Hindlimb muscle (tissue), 1 donor: ENCODE data around the gene NINJ2. TPM values are rescaled to one million over a fixed set of nuclear protein-coding genes. Genes with fewer than 3 reads are reported as not detected.
A peak's percentile ranks its signal among the peaks of the same experiment; 100 is the strongest.
"Not testable (repeated sequence)": the region's sequence is repeated elsewhere in the genome, so short reads cannot be mapped to it uniquely, and the experiment has no call there.

Source experiments
- DNase-seq: peaks from one replicate; pipeline ENCODE4 v3.0.0-alpha.2; 2013
- polyA plus RNA-seq: library from polyadenylated mRNA; unstranded; fragments of 120-200 nt; gene quantifications from one replicate; pipeline ENCODE4 v1.2.1, GENCODE V29; 2013; ENCODE audit not compliant: insufficient read length

Gene NINJ2
- polyA plus RNA-seq, 1 donor, result 3.2 TPM

DNA sequence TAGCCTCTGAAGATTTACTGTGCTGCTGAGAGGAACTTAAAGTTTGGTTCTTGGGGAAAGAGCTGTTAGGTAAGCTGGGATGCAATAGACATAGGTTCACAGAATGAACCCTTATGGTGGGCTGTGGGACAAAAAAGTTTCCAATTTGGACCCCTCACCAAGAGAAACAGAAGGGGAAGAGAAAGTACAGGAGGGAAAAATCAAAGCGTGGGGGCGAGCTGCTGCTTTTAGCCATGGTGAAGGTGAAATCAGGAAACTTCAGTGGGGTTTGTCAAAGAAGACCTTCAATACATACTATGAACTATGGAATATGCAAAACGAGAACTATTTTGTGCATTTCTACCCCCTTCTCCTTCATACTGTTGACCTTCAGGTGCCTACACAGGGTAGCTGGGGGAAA lies 10.6 kb upstream of the NINJ2 start:
- no peak for DNase-seq

DNA sequence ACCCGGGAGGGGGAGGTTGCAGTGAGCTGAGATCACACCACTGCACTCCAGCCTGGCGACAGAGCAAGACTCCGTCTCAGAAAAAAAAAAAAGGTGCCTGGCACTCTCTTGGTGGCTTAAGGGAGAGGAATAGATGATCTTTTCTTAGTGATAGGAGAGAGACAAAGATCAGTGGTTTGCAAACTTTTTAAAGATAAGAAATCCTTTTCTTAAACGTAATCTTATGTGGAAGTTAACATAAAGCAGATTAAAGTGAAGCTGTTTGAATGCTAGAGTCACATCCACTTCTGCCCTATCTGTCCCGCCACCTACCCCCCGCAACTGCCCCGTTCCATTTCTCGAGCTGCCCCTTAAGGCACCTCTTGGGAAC lies 6.3 kb upstream of the NINJ2 start:
- no peak for DNase-seq

DNA sequence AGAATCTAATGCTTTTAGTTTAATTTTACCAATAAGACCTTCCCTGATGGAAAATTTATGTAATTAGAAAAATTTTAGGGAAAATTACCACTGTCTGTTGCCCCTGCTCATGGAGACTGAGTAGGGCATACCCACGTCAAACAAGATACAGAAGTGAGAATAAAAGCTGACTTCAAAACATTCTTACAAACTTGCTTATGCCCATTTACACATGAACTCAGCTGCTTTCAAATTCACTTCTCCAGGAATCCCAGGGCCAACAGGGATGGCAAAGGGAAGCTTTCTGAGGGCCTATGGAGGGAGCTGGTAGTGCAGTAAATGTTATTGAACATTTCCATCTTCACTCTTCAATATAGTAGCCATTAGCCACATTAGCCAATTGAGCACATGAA lies 4.8 kb upstream of the NINJ2 start:
- no peak for DNase-seq

DNA sequence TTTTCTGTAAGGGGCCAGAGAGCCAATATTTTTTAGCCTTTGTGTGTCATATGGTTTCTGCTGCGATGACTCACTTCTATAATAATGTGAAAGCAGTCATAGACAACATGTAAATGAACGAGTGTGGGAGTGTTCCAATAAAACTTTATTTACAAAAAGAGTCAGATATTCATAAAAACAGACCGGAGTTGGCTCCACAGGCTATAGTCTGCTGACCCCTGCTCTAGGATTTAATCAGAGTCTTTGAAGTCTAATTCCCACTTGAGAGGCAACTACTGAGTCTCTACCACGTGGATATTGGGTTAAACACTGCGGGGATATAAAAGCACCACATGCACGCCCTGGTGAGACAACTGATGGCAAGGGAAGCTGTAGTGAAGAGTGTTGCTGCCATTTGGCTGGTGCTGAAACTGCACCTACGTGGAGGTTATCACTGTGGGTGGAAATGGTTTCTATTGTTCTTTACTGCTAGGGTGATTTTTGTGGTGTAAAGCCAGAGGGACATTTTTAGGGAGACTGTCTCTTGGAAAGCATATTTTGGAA lies 3.6 kb upstream of the NINJ2 start:
- no peak for DNase-seq

DNA sequence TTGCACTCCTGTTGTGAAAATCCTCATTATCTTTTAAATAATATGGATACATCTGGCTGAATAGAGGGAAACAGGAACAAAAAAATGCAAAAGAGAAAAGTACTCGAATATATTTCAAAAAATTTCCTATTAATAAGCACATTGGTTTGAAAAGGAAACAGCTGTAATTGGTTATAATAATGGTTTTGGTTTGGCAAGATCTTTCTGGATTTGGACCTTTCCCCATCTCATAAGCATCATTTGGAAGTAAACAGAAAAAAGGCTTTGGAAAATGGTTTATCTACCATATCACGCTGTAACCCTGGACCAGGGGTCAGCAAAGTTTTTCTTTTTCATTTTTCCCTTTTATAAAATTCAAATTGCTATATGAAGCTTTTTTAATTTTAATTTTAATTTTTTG lies 2.8 kb upstream of the NINJ2 start:
- no peak for DNase-seq

DNA sequence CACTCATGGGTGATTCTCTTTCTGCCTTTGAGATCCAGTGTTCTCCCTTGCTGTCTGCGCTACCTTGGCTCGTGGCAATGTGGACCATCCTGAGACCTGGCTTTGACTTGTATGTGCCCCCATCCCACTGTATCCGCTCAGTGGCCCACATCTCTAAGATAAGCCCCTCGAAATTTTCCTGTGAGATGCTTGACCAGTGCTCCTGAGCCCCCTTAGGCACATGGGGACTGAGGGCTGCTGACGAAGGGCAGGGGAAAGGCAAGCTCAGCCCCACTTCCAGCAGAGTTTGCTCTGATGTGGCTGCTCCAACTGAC lies 1.5 kb upstream of the NINJ2 start:
- no peak for DNase-seq

DNA sequence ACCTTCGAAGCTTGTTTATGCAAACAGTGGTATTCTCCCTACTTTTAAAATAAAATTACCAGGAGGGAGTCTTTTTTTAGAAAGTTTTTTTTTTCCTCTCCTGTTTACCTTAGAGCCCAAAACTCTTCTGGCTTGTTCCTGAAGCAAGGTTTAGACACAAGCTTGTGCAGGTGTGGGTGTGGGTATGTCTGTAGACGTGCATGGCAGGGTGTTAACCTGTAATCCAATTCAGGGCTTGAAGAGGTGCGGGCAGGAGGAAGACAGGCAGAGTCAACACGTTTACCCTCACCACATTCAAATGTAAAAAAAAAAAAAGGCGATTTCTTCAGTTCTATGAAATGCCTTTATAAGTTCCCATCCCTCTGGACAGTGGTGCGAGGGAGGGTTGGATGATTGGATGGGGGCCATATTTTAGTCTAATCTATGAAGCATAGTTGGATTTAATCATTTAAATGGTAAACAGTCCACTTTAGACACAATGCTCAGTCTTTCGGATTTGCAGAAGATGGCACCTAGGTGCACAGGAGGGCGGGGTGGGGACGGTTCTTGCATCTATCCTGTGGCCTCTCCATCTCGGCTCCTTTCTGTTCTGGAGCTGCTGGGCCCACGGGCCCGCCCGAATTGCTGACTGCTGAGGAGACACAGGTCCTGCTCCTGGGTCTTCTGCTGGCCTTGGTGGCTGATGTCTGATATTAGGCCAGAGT lies 982 bp upstream of the NINJ2 start:
- no peak for DNase-seq

DNA sequence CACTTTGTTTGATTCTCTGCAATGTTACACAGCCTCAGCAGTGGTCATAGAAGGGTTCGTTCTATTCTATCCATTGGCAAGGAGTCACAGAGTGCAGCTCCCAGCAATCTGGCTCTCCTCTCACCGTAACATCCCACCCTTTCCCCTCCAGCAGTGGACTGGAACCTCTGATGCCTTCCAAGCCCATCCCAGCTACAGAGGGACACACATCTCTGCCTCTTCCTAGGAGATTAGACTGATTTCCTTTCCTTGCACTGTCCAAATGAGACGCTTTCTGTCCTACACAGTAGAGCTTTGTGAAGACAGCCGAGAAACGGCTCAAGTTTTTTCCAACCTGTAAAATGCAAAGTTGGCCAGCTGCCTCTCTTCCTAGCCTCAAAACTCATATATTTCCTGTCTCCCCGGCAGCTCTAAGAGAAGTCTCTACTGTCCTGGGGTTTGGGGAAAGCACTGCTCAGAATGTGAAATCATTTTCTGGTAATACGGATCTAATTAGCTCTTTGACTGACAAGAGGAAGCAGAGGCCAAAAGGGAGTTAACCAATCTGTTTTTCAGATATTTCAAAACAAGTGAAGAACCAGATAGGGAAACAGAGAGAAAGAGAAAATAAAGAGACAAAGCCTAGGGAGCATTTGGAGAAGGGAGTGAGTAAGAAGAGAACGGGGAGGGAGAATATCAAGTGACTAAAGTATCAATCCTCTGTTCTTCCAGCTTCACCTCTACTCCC lies 516 bp downstream of the NINJ2 start:
- peak; percentile 53 for DNase-seq

DNA sequence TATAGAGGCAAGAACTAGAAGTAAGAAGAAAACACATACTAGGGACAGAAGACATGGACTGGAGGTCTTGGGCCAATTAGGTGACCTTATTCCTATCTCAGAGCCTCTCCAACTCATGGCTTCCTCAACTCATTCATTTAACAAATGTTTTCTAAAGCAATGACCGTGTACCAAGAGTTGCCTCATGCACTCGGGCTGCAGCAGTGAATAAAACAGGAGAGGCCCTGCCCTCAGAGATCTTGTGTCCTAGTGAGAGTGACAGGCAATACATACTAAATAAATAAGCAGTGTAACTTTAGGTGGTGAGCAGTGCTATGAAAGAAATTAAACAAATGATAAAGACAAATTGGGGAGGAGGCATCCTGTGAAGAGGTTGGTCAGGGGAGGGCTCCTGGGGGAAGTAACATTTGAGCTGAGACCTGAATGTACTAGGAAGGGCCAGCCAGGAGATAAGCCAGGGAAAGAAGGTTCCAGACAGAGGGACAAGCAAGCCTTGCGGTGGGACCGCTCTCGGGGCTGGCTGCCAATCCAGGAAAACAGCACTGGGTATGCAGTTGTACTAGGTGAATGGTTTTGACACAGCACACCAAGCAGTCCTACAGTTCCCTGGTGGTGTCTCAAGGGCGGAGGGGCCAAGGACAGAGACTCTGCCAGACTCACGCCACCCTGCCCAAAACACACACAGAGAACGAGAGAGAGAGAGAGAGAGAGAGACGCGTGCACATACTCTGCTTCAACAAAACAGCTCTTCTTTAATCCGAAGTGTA lies 1.3 kb downstream of the NINJ2 start:
- no peak for DNase-seq

DNA sequence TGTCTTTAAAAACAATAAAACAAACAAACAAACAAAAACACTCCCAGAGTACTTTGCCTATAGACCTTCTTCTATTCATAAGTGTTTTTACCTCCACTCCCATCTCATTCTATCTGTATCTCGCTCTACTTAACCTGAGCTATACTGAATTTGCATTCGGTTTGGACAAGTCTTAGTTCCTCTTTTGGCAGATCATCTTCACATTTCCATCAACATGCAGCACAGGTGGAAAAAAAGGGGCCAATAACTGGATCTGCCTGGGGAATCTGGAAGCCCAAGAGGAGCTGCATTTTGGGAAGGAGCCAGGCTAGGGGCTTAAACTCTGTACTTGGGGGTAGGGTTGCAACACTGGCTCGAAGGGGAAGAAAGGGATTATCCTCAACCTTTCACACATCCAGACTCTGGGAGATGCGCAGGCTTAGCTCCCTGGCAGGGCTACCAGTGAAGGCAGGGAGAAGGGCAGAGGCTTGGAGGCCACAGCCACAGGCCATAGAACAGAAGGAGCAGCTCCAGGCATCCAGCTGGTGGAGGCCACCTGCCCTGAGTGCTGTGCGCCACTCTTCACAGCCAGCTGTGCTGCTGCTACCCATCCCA lies 4.1 kb downstream of the NINJ2 start:
- no peak for DNase-seq

DNA sequence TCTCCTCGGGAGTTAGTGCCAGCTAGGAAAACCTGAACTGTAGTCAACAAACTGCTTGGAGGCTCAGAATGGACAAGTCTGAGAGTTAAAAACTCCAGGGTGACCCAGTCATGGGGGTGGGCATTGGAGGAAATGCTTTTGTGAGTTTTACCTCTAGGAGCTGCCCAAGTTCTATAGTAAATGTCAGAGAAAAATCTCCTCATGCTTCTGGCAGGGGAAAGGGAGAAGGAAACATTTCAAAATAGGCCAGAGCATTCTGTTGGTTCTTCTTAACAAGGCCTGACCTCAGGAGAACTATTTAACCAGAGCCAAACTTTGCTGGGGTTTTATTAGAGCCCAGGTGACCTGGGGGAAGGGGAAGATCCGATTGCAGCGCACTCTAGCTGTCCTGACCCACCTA lies 12.3 kb downstream of the NINJ2 start:
- no peak for DNase-seq

DNA sequence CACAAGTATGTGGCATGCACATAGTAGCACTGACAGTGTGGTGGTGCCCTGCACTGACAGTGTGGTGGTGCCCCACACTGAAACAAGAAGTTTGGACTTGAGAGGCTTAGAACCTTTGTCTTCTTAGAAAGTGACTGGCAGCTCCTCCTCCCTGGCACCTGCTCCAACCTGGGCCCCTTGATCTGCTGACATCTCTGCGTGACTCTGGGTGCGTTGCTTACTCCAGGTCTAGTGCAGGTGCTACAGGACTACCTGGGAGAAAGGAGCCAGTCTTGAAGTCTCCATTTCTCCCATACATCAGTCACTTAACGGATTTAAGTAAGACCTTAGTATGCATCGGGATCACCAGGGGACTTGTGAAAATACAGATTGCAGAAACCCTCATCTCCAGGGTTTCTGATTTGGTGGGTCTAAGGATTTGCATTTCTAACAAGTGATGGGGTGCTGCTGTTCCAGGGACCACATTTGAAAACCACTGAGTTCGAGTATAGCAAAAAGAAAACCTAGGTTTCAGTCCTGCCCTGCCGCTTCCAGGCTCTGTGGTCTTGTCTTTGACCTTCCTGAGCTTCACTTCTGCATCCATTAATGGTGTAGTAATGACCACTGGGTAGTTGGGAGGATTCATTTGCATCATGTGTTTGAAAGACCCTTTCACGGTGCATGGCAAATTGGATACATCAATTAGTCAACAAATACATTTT lies 15.7 kb downstream of the NINJ2 start:
- DNase-seq, result no peak

DNA sequence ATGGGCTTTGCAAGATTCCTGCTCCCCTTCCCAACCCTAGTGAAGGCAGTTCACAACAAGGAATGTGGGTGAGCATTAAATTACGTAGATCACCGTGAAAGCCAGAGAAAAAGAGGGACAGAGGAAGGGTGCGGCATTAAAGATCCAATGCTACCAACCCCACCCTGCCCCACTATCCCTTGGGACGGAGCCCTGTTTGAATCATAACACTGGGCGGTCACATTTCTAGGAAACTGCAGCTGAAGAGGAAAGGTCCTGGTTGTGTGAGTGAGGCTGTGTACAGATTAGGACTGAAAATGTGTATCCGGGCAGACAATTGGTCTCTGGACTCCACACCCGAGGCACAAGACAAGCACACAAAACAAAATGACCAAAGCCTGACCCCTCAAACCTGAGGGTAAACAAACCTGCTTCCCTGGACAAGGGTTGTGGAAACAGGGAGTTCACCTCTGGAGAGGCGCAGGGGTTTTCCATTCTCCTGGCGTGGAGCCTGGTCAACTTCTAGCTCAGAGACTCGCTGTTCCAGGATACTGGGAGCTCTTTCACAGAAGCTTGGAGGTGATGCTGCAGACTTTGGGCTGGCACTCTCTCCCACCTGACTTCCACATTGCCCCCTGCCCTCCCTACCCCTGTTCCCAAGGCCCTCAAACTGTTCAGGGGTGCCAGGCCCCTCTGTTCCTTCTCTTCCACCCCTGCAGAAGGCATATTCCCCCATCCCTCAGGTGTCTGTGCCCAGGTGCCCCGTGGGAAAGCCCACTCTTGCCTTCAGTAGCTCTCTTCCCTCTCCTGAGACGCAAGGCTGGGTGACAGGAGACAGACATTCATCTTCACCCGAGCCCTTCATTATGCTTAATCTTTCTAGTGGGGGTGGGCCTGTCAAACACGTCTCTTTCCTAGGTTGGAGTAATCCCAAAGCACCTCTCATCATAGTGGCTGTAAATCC lies 16.5 kb downstream of the NINJ2 start:
- peak; percentile 89 for DNase-seq

DNA sequence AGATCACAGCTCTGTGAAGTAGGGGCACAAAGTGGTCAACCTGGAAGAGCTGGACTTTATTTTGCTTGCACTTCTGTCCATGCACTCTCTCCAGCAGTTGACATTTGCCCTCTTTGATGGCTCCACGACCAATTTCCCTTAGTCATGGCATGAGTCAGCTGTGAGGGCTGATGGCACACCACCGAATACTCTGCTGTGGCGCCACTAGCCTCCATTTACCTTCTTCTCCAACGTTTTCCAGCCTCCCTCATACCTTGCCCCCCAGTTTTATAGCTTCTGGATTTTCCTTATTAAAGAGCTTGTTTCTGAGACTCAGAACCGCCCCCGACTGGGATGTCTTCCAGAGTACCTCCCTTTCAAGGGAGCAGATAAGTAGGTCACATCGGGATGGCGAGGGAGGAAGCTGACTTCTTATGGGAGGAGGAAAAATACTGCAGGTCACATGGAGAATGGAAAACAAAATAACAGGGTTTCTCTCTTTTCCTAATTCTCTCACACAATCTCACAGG lies 17.6 kb downstream of the NINJ2 start:
- DNase-seq, result peak; percentile 37

DNA sequence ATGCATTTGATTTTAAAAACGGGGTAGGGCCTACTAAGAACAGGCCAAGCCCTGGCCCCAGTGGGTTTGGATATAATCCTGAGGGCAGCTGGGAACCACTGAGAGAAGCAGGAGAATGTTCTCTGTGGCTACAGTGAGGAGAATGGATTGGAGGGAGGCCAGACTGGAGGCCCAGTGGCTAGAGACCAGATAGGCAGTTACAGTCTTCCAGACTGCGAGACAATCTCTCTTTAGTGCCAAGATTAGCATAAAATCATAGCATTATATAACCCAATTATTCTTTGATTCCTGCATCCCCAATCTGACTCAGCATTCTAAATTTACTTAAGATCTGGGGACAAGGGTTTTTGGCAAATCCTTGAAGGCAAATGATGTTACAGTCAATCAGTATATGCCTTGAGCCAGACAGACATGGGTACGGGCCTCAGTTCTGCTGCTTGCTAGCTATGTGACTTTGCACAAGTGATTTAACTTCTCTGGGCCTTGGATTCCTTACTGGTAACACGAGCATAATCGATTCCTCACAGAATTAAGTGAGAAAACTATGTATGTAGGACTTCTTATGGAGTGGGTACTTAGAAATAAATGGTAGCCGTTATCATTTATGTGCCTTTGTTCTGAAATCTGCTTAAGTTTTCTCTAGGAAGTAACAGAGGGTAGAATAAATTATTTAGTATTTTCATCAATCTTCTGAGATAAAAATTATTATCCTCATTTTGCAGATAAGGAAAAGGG lies 18.3 kb downstream of the NINJ2 start:
- no peak for DNase-seq

DNA sequence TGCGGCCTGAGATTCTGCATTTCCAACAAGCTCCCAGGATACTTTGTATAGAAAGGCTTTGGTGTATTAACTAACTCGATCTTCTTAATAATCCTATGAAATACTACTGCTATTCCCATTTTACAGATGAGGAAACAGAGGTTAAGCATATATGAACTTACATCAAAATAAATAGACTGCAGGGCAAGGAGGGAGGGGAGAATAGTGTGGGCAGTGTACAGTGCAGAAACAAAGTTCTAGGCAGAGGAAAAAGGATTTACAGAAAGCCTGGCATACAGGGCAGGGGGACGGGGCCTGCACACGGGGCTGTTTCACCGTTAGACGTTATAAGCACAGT lies 19.0 kb downstream of the NINJ2 start:
- no peak for DNase-seq

DNA sequence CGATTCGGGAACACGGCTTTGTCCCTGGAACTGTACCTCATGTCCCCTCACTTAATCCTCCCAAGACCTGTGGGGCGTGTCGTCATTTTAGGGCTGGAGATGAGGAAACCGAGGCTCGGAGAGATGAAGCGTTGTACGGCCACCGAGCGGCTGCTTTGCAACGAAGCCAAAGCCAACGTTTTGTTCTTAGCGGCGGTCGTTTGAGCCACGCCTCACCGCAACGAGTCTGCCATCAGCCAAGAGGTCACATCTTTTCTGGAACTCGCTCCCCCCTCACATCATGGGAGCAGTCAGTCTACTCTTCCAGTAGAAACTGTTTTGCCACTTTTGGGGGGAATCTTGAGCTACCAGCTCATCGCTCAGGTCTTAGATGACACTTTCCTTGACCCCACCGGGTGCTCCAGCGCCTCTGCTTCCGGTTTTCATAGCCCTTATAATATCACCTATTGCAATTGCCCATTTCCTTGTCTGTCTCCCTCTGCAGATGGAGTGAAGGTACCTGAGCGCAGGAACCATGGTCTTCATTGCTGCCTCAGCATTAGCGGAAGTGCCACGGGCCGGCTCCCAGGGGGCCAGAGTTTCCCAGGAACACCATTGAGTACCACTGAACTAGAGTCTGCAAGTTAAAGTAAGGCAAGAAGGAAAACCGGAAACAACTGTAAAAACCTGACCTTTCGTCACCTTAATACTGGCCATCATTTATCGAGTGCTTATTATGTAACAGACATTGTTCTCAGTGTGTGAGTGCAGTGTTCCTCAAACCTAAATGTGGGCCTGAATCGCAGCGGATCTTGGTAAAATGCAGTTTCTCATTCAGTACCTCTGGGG lies 19.6 kb downstream of the NINJ2 start:
- no peak for DNase-seq

DNA sequence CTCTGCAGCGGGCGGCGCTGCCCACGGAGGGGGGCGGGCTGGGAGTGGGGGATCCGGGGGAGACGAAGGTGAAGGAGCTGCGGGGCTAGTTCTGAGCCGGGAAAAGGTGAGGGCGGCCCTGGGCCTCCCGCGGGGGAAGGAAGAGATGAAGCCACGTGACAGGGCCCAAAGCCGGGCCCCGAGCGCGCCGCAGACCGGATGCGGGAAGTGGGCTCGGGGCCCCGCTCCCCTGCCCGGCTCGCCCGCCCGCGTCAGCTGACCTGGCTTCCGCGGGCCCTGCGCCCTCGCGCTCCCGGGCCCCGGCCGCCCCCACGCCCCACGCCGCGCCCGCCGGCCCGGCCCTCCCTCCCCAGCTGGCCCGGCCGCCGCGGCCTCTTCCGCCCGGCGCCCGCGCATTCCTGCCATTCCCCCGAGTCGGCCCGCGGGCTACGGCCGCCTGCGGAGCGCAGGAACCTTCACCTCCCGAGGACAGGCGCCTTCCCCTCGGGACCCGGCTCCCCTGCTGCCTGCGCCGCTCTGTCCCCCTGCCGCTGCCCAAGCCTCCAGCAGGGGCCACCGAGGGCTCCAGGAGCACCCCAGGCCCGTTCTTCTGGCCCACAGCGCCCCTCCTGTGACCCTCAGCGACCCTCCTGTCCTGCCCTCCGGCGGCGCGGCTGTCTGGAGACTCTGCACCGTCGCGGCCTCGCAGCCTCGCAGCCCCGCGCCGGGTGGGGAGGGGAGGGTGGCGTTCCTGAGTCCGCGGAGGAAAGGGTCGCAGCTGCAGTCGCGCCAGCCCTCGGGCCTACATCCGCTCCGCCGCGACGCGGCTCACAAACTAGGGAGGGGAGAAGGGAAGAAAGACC lies 20.4 kb downstream of the NINJ2 start:
- DNase-seq, result peak; percentile 75

DNA sequence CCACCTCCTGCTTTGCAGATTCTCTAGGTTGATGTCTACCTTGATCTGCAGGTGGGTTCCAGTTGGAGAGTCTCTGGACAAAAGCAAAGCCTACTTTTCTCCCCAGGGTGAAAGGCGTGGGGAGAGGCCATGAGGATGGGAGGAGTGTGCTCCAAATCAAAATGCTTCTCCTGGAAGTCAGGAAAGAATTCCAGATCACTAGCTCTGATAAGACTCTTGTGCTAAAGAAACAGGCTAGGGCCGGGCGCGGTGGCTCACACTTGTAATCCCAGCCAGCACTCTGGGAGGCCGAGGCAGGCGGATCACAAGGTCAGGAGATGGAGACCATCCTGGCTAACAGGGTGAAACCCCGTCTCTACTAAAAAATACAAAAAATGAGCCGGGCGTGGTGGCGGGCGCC lies 21.9 kb downstream of the NINJ2 start:
- not testable (repeated sequence) for DNase-seq
